HepG2 (cell line): ENCODE data around the gene ABCC3. TPM values are rescaled to one million over a fixed set of nuclear protein-coding genes. Genes with fewer than 3 reads are reported as not detected.

Experiments
- ATAD3A ChIP-seq: sonication (generic); formaldehyde crosslinking; IDR thresholded peaks from 2 replicates; pipeline ENCODE4 v1.4.0; 2020; ENCODE audit warnings: missing genetic modification reagents
- CAMTA2 ChIP-seq: sonication (generic); formaldehyde crosslinking; IDR thresholded peaks from 2 replicates; pipeline ENCODE4 v1.4.0; 2020; ENCODE audit warnings: mild to moderate bottlenecking, missing genetic modification reagents, borderline replicate concordance
- FOXK1 ChIP-seq: sonication (generic); formaldehyde crosslinking; IDR thresholded peaks from 2 replicates; pipeline ENCODE4 v1.4.0; 2020; ENCODE audit warnings: low read depth, missing genetic modification reagents, borderline replicate concordance
- GATA4 ChIP-seq: sonication (generic); IDR thresholded peaks from 2 replicates; pipeline ENCODE4 v1.6.1; 2016; ENCODE audit warnings: antibody characterized with exemption, low read depth, borderline replicate concordance
- HDAC1 ChIP-seq: sonication (generic); formaldehyde crosslinking; IDR thresholded peaks from 2 replicates; pipeline ENCODE4 v1.5.1; 2020; ENCODE audit warnings: mild to moderate bottlenecking, missing genetic modification reagents
- HMG20B ChIP-seq: conservative IDR thresholded peaks from 2 replicates; pipeline ENCODE4 v1.6.1; 2016; ENCODE audit warnings: missing genetic modification reagents, missing compliant biosample characterization
- KLF6 ChIP-seq: IDR thresholded peaks from 2 replicates; pipeline ENCODE4 v1.8.0; 2016; ENCODE audit warnings: missing biosample characterization, missing genetic modification reagents
- MYPOP ChIP-seq: sonication (generic); formaldehyde crosslinking; IDR thresholded peaks from 2 replicates; pipeline ENCODE4 v1.8.1; 2023; ENCODE audit warnings: mild to moderate bottlenecking, moderate library complexity, missing genetic modification reagents
- NFYB ChIP-seq: sonication (generic); formaldehyde crosslinking; IDR thresholded peaks from 2 replicates; pipeline ENCODE4 v1.4.0; 2020; ENCODE audit warnings: missing genetic modification reagents
- POLR2AphosphoS2 ChIP-seq: IDR thresholded peaks from 2 replicates; pipeline ENCODE4 v1.6.1; 2011; ENCODE audit warnings: low read depth, low read length, improper control_type of control experiment
- PPARG ChIP-seq: conservative IDR thresholded peaks from 2 replicates; pipeline ENCODE4 v1.6.1; 2016; ENCODE audit warnings: missing biosample characterization, missing genetic modification reagents
- PRMT3 ChIP-seq: sonication (generic); formaldehyde crosslinking; IDR thresholded peaks from 2 replicates; pipeline ENCODE4 v1.8.1; 2022; ENCODE audit warnings: low read depth, mild to moderate bottlenecking, moderate library complexity, missing genetic modification reagents, borderline replicate concordance
- SCMH1 ChIP-seq: sonication (generic); formaldehyde crosslinking; IDR thresholded peaks from 2 replicates; pipeline ENCODE4 v1.9.0; 2021; ENCODE audit warnings: missing genetic modification reagents, mild to moderate bottlenecking, borderline replicate concordance
- SOX6 ChIP-seq, 2 experiments: fragments of 450-650 bp in 1 of 2; sonication (generic) in 1 of 2; formaldehyde crosslinking in 1 of 2; IDR thresholded peaks; 2 replicates each; pipeline versions ENCODE4 v1.4.0 to v1.6.1; 2017 to 2020; ENCODE audit warnings: antibody characterized with exemption in 1 of 2, mild to moderate bottlenecking in 1 of 2, missing genetic modification reagents in 1 of 2
- SP5 ChIP-seq: IDR thresholded peaks from 2 replicates; pipeline ENCODE4 v1.6.1; 2016; ENCODE audit warnings: low read depth, borderline replicate concordance
- TBL1XR1 ChIP-seq: fragments of 150-350 bp; IDR thresholded peaks from 2 replicates; pipeline ENCODE4 v1.6.1; 2014; ENCODE audit warnings: borderline replicate concordance, low read length; ENCODE audit not compliant: partially characterized antibody
- ZFX ChIP-seq: sonication (generic); formaldehyde crosslinking; IDR thresholded peaks from 2 replicates; pipeline ENCODE4 v1.4.0; 2020; ENCODE audit warnings: mild to moderate bottlenecking, low read depth, missing genetic modification reagents, moderate library complexity
- ZNF124 ChIP-seq: sonication (generic); formaldehyde crosslinking; IDR thresholded peaks from 2 replicates; pipeline ENCODE4 v1.4.0; 2020; ENCODE audit warnings: missing genetic modification reagents
- ZNF264 ChIP-seq: sonication (generic); formaldehyde crosslinking; IDR thresholded peaks from 2 replicates; pipeline ENCODE4 v1.4.0; 2020; ENCODE audit warnings: missing genetic modification reagents
- ZNF460 ChIP-seq: sonication (generic); formaldehyde crosslinking; IDR thresholded peaks from 2 replicates; pipeline ENCODE4 v1.5.1; 2020; ENCODE audit warnings: missing genetic modification reagents, mild to moderate bottlenecking, borderline replicate concordance
- ZNF503 ChIP-seq: sonication (generic); formaldehyde crosslinking; IDR thresholded peaks from 2 replicates; pipeline ENCODE4 v1.4.0; 2020; ENCODE audit warnings: missing genetic modification reagents
- ZNF512B ChIP-seq: sonication (generic); formaldehyde crosslinking; IDR thresholded peaks from 2 replicates; pipeline ENCODE4 v1.5.1; 2020; ENCODE audit warnings: missing genetic modification reagents, mild to moderate bottlenecking, borderline replicate concordance
- ZNF674 ChIP-seq: sonication (generic); formaldehyde crosslinking; IDR thresholded peaks from 2 replicates; pipeline ENCODE4 v1.5.0; 2020; ENCODE audit warnings: low read depth, mild to moderate bottlenecking, missing genetic modification reagents
- ZNF772 ChIP-seq: sonication (generic); formaldehyde crosslinking; IDR thresholded peaks from 2 replicates; pipeline ENCODE4 v1.5.0; 2020; ENCODE audit warnings: mild to moderate bottlenecking, missing genetic modification reagents
- polyA plus RNA-seq, 8 experiments: library from polyadenylated mRNA; depleted of rRNA in 3 of 8; stranded (reverse) in 7 of 8; unstranded in 1 of 8; fragments of >200 nt; fragmentation: Illumina TruSeq in 4 of 8; extraction: Trizol in 4 of 8; gene quantifications; 2 replicates each; pipeline versions ENCODE4 v1.2.1 to v1.2.3, GENCODE V29; 2011 to 2016; ENCODE audit warnings: low read depth in 4 of 8, missing spikeins in 1 of 8, mixed read lengths in 1 of 8; ENCODE audit not compliant: insufficient read depth in 1 of 8
- total RNA-seq, 5 experiments: library from RNA; depleted of rRNA; stranded (reverse); fragments of >200 nt; fragmentation: Illumina TruSeq; extraction: Trizol; gene quantifications; 2 replicates each; pipeline ENCODE4 v1.2.3, GENCODE V29; 2016; ENCODE audit warnings: low read depth in 1 of 5

The ABCC3 gene
- total and polyA plus RNA-seq, 2 of the 13 experiments (the other 11 are each of a cell fraction or from before 2014, with no cell fraction given): 25.2 to 50.7 TPM

GRCh38 chr17:50719144-50719923 lies 84.7 kb downstream of the ABCC3 start, which contains the start of gene LUC7L3 (continued):
- TF ChIP-seq SOX6 (IDR thresholded peaks at IDR 0.05) (no peak), SOX6 (CRISPR knock-in tag; IDR thresholded peaks at IDR 0.05) (peak; percentile 47; the same call in 1 of the 2 replicates), HDAC1 (CRISPR knock-in tag) (peak; percentile 80), ZNF460 (CRISPR knock-in tag) (peak; percentile 12), ZFX (peak; percentile 99), ZNF512B (no peak), PPARG (peak; percentile 82; the same call in 1 of the 2 replicates), ZNF503 (no peak; the same call in 1 of the 2 replicates), ZNF264 (CRISPR knock-in tag) (peak; percentile 43; the same call in 1 of the 2 replicates), POLR2AphosphoS2 (peak; percentile 93; the same call in 1 of the 2 replicates), TBL1XR1 (peak; percentile 78), ZNF772 (CRISPR knock-in tag) (peak; percentile 99), GATA4 (0 out of 2 replicates have a peak, but pooled peaks have one; percentile 73), FOXK1 (CRISPR knock-in tag) (no peak), ZNF124 (CRISPR knock-in tag) (peak; percentile 91), HMG20B (CRISPR knock-in tag) (peak; percentile 52; the same call in 1 of the 2 replicates), MYPOP (CRISPR knock-in tag) (peak; percentile 84), SP5 (CRISPR knock-in tag) (peak; percentile 92), ATAD3A (CRISPR knock-in tag) (no peak; the same call in 1 of the 2 replicates), ZNF674 (CRISPR knock-in tag) (peak; percentile 94), CAMTA2 (CRISPR knock-in tag) (no peak; the same call in 1 of the 2 replicates), NFYB (CRISPR knock-in tag) (no peak; the same call in 1 of the 2 replicates), SCMH1 (CRISPR knock-in tag) (no peak), KLF6 (peak; percentile 98), PRMT3 (CRISPR knock-in tag) (no peak; the same call in 1 of the 2 replicates)
